K562 (cell line): ENCODE data around the gene BCR. TPM values are rescaled to one million over a fixed set of nuclear protein-coding genes. Genes with fewer than 3 reads are reported as not detected.
A peak's percentile ranks its signal among the peaks of the same experiment; 100 is the strongest.

Experiments
- CBFA2T3 ChIP-seq: fragments of 450-650 bp; IDR thresholded peaks from 2 replicates; pipeline ENCODE4 v1.6.1; 2017
- CC2D1A ChIP-seq: fragments of 450-650 bp; IDR thresholded peaks from 2 replicates; pipeline ENCODE4 v1.6.1; 2017; ENCODE audit warnings: mild to moderate bottlenecking
- FOXK2 ChIP-seq, 2 experiments: fragments of 450-650 bp; IDR thresholded peaks in 1 of 2; conservative IDR thresholded peaks in 1 of 2; 2 replicates each; pipeline ENCODE4 v1.6.1; 2016; ENCODE audit warnings: low read depth in 2 of 2, mild to moderate bottlenecking in 1 of 2
- HINFP ChIP-seq: fragments of 450-650 bp; conservative IDR thresholded peaks from 2 replicates; pipeline ENCODE4 v1.6.1; 2016; ENCODE audit warnings: missing genetic modification characterization, low read depth, mild to moderate bottlenecking, control low read depth, missing compliant biosample characterization
- KDM1A ChIP-seq, 2 experiments: fragments of 450-650 bp; IDR thresholded peaks; 2 replicates each; pipeline ENCODE4 v1.6.1; 2016; ENCODE audit warnings: mild to moderate bottlenecking in 2 of 2
- KDM4B ChIP-seq, 2 experiments: fragments of 450-650 bp in 1 of 2; sonication (generic) in 1 of 2; IDR thresholded peaks; 2 replicates each; pipeline ENCODE4 v1.6.1; 2016 to 2017; ENCODE audit warnings: borderline replicate concordance in 2 of 2, antibody characterized with exemption in 1 of 2, low read depth in 1 of 2, mild to moderate bottlenecking in 1 of 2
- MYC ChIP-seq, 2 experiments: fragments of 250-450 bp in 1 of 2; sonication (Bioruptor Pico) in 1 of 2; IDR thresholded peaks; 2 replicates each; pipeline versions ENCODE4 v1.5.1 to v1.6.1; 2012 to 2021; ENCODE audit warnings: low read depth in 2 of 2, borderline replicate concordance in 1 of 2, improper control_type of control experiment in 1 of 2, low read length in 1 of 2, mild to moderate bottlenecking in 1 of 2, moderate library complexity in 1 of 2
- NONO ChIP-seq, 2 experiments: fragments of 200-400 bp in 1 of 2; fragments of 450-650 bp in 1 of 2; formaldehyde crosslinking in 1 of 2; IDR thresholded peaks; 2 replicates each; pipeline ENCODE4 v1.6.1; 2017; ENCODE audit warnings: low read depth in 2 of 2, mild to moderate bottlenecking in 2 of 2, moderate library complexity in 2 of 2, low read length in 1 of 2
- PTRF ChIP-seq: fragments of 450-650 bp; IDR thresholded peaks from 2 replicates; pipeline ENCODE4 v1.6.1; 2016; ENCODE audit warnings: mild to moderate bottlenecking, missing genetic modification characterization, missing compliant biosample characterization
- RERE ChIP-seq: sonication (generic); formaldehyde crosslinking; IDR thresholded peaks from 2 replicates; pipeline ENCODE4 v1.8.0; 2023; ENCODE audit warnings: missing genetic modification reagents, mild to moderate bottlenecking, borderline replicate concordance
- SMAD4 ChIP-seq: fragments of 250-450 bp; sonication (Bioruptor Pico); conservative IDR thresholded peaks from 2 replicates; pipeline ENCODE4 v1.8.0; 2021; ENCODE audit warnings: inconsistent platforms, mild to moderate bottlenecking, moderate library complexity
- STAG1 ChIP-seq: sonication (generic); formaldehyde crosslinking; IDR thresholded peaks from 2 replicates; pipeline ENCODE4 v1.5.0; 2020; ENCODE audit warnings: missing genetic modification reagents, borderline replicate concordance
- TAL1 ChIP-seq: fragments of 450-650 bp; IDR thresholded peaks from 2 replicates; pipeline ENCODE4 v1.6.1; 2016; ENCODE audit warnings: mild to moderate bottlenecking
- TCF7L2 ChIP-seq: fragments of 150-350 bp; IDR thresholded peaks from 2 replicates; pipeline ENCODE4 v1.6.1; 2016; ENCODE audit warnings: low read depth, mild to moderate bottlenecking, low read length, moderate library complexity
- WHSC1 ChIP-seq: IDR thresholded peaks from one replicate; pipeline ENCODE4 v1.6.1; 2012; ENCODE audit warnings: low read length, control low read depth, inconsistent platforms
- ZBTB7A ChIP-seq: IDR thresholded peaks from 2 replicates; pipeline ENCODE4 v1.6.1; 2011; ENCODE audit warnings: low read depth, mild to moderate bottlenecking, low read length, moderate library complexity, borderline replicate concordance; ENCODE audit not compliant: control insufficient read depth
- ZNF175 ChIP-seq: fragments of 200-800 bp; sonication (Bioruptor generic); IDR thresholded peaks from 2 replicates; pipeline ENCODE4 v1.6.1; 2016; ENCODE audit warnings: low read depth, mild to moderate bottlenecking, missing genetic modification characterization, missing compliant biosample characterization
- ZNF655 ChIP-seq: fragments of 250-450 bp; sonication (Bioruptor Pico); IDR thresholded peaks from 2 replicates; pipeline ENCODE4 v1.5.0; 2021
- polyA plus RNA-seq, 8 experiments: library from polyadenylated mRNA; depleted of rRNA in 4 of 8; stranded (reverse) in 5 of 8; unstranded in 3 of 8; fragments of >200 nt; fragmentation: Nextera tagmentation in 2 of 8; fragmentation: Illumina TruSeq in 1 of 8; extraction: Ambion mirVana in 2 of 8; extraction: Trizol in 1 of 8; gene quantifications; 2 replicates each; pipeline versions ENCODE4 v1.2.1 to v1.2.3, GENCODE V29; 2011 to 2014; ENCODE audit warnings: inconsistent platforms in 1 of 8, missing spikeins in 1 of 8
- total RNA-seq, 7 experiments: library from RNA; depleted of rRNA in 6 of 7; stranded (reverse); fragments of >200 nt in 6 of 7; fragmentation: Illumina TruSeq in 2 of 7; extraction: Trizol in 2 of 7; gene quantifications; 2 replicates each; pipeline versions ENCODE4 v1.2.1 to v1.2.3, GENCODE V29; 2011 to 2021; ENCODE audit warnings: low replicate concordance in 1 of 7

The BCR gene
- total and polyA plus RNA-seq, 9 of the 15 experiments (the other 6 are each of a cell fraction or from before 2014, with no cell fraction given): 0.41 to 150 (median 45.6) TPM

- TF ChIP-seq ZNF655 (CRISPR knock-in tag) (no peak), WHSC1 (no peak), TAL1 (0 out of 2 replicates have a peak, but pooled peaks have one; percentile 8), ZBTB7A (no peak), KDM4B (IDR thresholded peaks at IDR 0.05; ENCODE audit: borderline replicate concordance in 2 of 2, low read depth in 1 of 2) (no peak), STAG1 (CRISPR knock-in tag) (no peak), ZNF175 (CRISPR knock-in tag) (no peak), SMAD4 (CRISPR knock-in tag) (0 out of 2 replicates have a peak, but pooled peaks have one; percentile 37), FOXK2 (conservative IDR thresholded peaks at IDR 0.05 in 1 of 2, IDR thresholded peaks at IDR 0.05 in 1 of 2; ENCODE audit: low read depth in 2 of 2) (no peak), CC2D1A (no peak), CBFA2T3 (peak; percentile 74), MYC (IDR thresholded peaks at IDR 0.05; ENCODE audit: low read depth, low read length) (no peak), MYC (CRISPR knock-in tag; IDR thresholded peaks at IDR 0.05; ENCODE audit: borderline replicate concordance, low read depth) (no peak), NONO (IDR thresholded peaks at IDR 0.05; ENCODE audit: low read depth in 2 of 2, low read length in 1 of 2) (no peak), KDM1A (IDR thresholded peaks at IDR 0.05) (peak in 1 of 2 experiments; percentile 31; a peak in 1 of 4 replicates), TCF7L2 (no peak), PTRF (tag) (no peak), HINFP (no peak), RERE (CRISPR knock-in tag) (no peak)
Measured at GRCh38 chr22:23302171-23303002, 122.1 kb downstream of the BCR start (continued).
